ENCODE measurements around the gene TMEM200A. TPM values are rescaled to one million over a fixed set of nuclear protein-coding genes. Genes with fewer than 3 reads are reported as not detected.

The TMEM200A gene
- total and polyA plus RNA-seq, 10 of the 15 experiments (the other 5 are each of a cell fraction or from before 2014, with no cell fraction given) = 5.5 to 12.4 (median 9.6) TPM

- TF ChIP-seq BACH1 (IDR thresholded peaks at IDR 0.05; ENCODE audit: borderline replicate concordance) (no peak), SIN3A (IDR thresholded peaks at IDR 0.05; ENCODE audit: low read depth, low read length) (no peak), NBN (IDR thresholded peaks at IDR 0.05) (no peak), IRF4 (IDR thresholded peaks at IDR 0.05; ENCODE audit: low read depth, low read length) (no peak), CBFB (IDR thresholded peaks at IDR 0.05; ENCODE audit: low read depth) (no peak), GABPA (IDR thresholded peaks at IDR 0.05; ENCODE audit: low read depth) (no peak), ZNF24 (IDR thresholded peaks at IDR 0.05) (no peak), PML (IDR thresholded peaks at IDR 0.05; ENCODE audit: low read length) (no peak)
- TF ChIP-seq, protein P1, sequence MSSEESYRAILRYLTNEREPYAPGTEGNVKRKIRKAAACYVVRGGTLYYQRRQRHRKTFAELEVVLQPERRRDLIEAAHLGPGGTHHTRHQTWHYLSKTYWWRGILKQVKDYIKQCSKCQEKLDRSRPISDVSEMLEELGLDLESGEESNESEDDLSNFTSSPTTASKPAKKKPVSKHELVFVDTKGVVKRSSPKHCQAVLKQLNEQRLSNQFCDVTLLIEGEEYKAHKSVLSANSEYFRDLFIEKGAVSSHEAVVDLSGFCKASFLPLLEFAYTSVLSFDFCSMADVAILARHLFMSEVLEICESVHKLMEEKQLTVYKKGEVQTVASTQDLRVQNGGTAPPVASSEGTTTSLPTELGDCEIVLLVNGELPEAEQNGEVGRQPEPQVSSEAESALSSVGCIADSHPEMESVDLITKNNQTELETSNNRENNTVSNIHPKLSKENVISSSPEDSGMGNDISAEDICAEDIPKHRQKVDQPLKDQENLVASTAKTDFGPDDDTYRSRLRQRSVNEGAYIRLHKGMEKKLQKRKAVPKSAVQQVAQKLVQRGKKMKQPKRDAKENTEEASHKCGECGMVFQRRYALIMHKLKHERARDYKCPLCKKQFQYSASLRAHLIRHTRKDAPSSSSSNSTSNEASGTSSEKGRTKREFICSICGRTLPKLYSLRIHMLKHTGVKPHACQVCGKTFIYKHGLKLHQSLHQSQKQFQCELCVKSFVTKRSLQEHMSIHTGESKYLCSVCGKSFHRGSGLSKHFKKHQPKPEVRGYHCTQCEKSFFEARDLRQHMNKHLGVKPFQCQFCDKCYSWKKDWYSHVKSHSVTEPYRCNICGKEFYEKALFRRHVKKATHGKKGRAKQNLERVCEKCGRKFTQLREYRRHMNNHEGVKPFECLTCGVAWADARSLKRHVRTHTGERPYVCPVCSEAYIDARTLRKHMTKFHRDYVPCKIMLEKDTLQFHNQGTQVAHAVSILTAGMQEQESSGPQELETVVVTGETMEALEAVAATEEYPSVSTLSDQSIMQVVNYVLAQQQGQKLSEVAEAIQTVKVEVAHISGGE (CRISPR knock-in tag; IDR thresholded peaks at IDR 0.05) = no peak
These were observed 100.4 kb downstream of the TMEM200A start (continued) for GRCh38 chr6:130466052-130466747.

GRCh38 chr6:130466748-130467061 is 100.9 kb downstream of the TMEM200A start:
- ChIA-PET RAD21 (ENCODE audit: unreplicated experiment) (no interaction called here), POLR2A (no interaction called here), CTCF (interaction anchor here (1.1 to 1.4 kb wide), 2 partner anchors 84 to 231 kb away, joined by 3 to 4 read pairs; no protein-coding TSS in a partner anchor), SMC1A (ENCODE audit: uncharacterized antibody, unreplicated experiment) (interaction anchor here (1.2 to 1.6 kb wide), 5 partner anchors 8 to 100 kb away, joined by 3 to 5 read pairs (median 4); no protein-coding TSS in a partner anchor)
- Histone ChIP-seq H3K27ac (ENCODE audit: control insufficient read depth, insufficient read depth) (no peak overlapping the region), H3K4me3 (no peak overlapping the region), H3K27me3 (replicated peaks in 1 of 2; ENCODE audit: control insufficient read depth in 2 of 2, insufficient read depth in 2 of 2, low read length in 1 of 2) (no peaks in the 10 kb centered on the region; a peak in 1 of 4 replicates), H3K4me2 (ENCODE audit: control insufficient read depth, insufficient read depth) (no peak overlapping the region), H3K36me3 (ENCODE audit: control insufficient read depth in 2 of 2, insufficient read depth in 2 of 2, low read length in 1 of 2) (no peaks in the 10 kb centered on the region), H3K9me3 (replicated peaks; ENCODE audit: control insufficient read depth, insufficient read depth, low read length) (no peaks in the 10 kb centered on the region), H2AFZ (ENCODE audit: control insufficient read depth, low read depth, low read length) (no peak overlapping the region), H4K20me1 (ENCODE audit: control insufficient read depth, insufficient read depth) (no peaks in the 10 kb centered on the region), H3K9ac (ENCODE audit: control insufficient read depth, insufficient read depth, low read length) (no peak overlapping the region), H3K79me2 (ENCODE audit: control insufficient read depth, insufficient read depth, low read length) (no peaks in the 10 kb centered on the region), H3K4me1 (ENCODE audit: control insufficient read depth, insufficient read depth, low read length) (no peaks in the 10 kb centered on the region)
- FAIRE-seq = no peak
- TF ChIP-seq, protein P2, sequence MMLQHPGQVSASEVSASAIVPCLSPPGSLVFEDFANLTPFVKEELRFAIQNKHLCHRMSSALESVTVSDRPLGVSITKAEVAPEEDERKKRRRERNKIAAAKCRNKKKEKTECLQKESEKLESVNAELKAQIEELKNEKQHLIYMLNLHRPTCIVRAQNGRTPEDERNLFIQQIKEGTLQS (IDR thresholded peaks at IDR 0.05; ENCODE audit: borderline replicate concordance, extremely low read depth, low read depth, low read length) = no peak
- TF ChIP-seq CBX5 (IDR thresholded peaks at IDR 0.05; ENCODE audit: low read depth) (no peak), TARDBP (IDR thresholded peaks at IDR 0.05; ENCODE audit: borderline replicate concordance) (no peak), ESRRA (IDR thresholded peaks at IDR 0.05; ENCODE audit: low read length) (no peak), MYC (IDR thresholded peaks at IDR 0.05; ENCODE audit: insufficient read depth, insufficient read length, insufficient replicate concordance, low read length, severe bottlenecking) (no peak), ZZZ3 (IDR thresholded peaks at IDR 0.05; ENCODE audit: control insufficient read depth, insufficient read length, low read depth) (no peak), YY1 (IDR thresholded peaks at IDR 0.05; ENCODE audit: low read depth, low read length) (no peak), RAD51 (IDR thresholded peaks at IDR 0.05) (no peak)
- WGBS (ENCODE audit: insufficient coverage, insufficient replicate concordance, low lambda C conversion rate, missing lambda C conversion rate) = 26% methylated on average over 5 of the region's 5 CpGs
- BruUV-seq (replicated peaks) = no TSS peak
- in situ Hi-C loops (cut with MboI) (no loop called here), intact Hi-C loops (cut with micrococcal nuclease; ENCODE audit: unreplicated experiment) (no loop called here)
- no peak for ATAC-seq
- DNase-seq (ENCODE audit: low read depth, low spot score) = no peak
